OCI-LY3 (cell line): ENCODE measurements around the gene GSTO2.
"Not testable (repeated sequence)": the region's sequence is repeated elsewhere in the genome, so short reads cannot be mapped to it uniquely, and the experiment has no call there.

ENCODE experiments used
- CTCF ChIP-seq: fragments of 200-600, 300-600 bp; sonication (generic); IDR thresholded peaks from 2 replicates; pipeline ENCODE4 v1.5.1; 2014; ENCODE audit warnings: antibody characterized with exemption, low read length, low read depth
- EZH2phosphoT487 ChIP-seq: fragments of 200-600 bp; shearing (Covaris generic); IDR thresholded peaks from 2 replicates; pipeline ENCODE4 v1.6.1; 2018; ENCODE audit warnings: antibody characterized with exemption, mixed run types, low read depth

- TF ChIP-seq CTCF, EZH2phosphoT487: not testable (repeated sequence)
Observed at GRCh38 chr10:104248931-104249330, 20.1 kb upstream of the GSTO2 start.
